ENCODE data around the gene DHRSX. TPM values are rescaled to one million over a fixed set of nuclear protein-coding genes. Genes with fewer than 3 reads are reported as not detected.
"Not testable (repeated sequence)": the region's sequence is repeated elsewhere in the genome, so short reads cannot be mapped to it uniquely, and the experiment has no call there.

Gene DHRSX
- total RNA-seq, 1 donor from 2014 or later: 42.2 TPM

GRCh38 chrX:2267890-2268289 is 232.9 kb downstream of the DHRSX start:
- H3K4me3 Mint-ChIP-seq (ENCODE audit: unreplicated experiment): no peak overlapping the region

GRCh38 chrX:2266445-2267349 is 234.1 kb downstream of the DHRSX start:
- Mint-ChIP-seq H3K4me1 (ENCODE audit: unreplicated experiment) (no peaks in the 10 kb centered on the region), H3K27me3 (ENCODE audit: unreplicated experiment) (no peaks in the 10 kb centered on the region), H3K36me3 (ENCODE audit: unreplicated experiment) (peaks cover 9% of the 10 kb centered on the region), H3K9me3 (ENCODE audit: unreplicated experiment) (no peaks in the 10 kb centered on the region), H3K4me3 (ENCODE audit: unreplicated experiment) (no peak overlapping the region), H3K27ac (ENCODE audit: unreplicated experiment) (no peak overlapping the region)
- no peak for DNase-seq (ENCODE audit: extremely low spot score, unreplicated experiment)
- TF ChIP-seq, protein P1, sequence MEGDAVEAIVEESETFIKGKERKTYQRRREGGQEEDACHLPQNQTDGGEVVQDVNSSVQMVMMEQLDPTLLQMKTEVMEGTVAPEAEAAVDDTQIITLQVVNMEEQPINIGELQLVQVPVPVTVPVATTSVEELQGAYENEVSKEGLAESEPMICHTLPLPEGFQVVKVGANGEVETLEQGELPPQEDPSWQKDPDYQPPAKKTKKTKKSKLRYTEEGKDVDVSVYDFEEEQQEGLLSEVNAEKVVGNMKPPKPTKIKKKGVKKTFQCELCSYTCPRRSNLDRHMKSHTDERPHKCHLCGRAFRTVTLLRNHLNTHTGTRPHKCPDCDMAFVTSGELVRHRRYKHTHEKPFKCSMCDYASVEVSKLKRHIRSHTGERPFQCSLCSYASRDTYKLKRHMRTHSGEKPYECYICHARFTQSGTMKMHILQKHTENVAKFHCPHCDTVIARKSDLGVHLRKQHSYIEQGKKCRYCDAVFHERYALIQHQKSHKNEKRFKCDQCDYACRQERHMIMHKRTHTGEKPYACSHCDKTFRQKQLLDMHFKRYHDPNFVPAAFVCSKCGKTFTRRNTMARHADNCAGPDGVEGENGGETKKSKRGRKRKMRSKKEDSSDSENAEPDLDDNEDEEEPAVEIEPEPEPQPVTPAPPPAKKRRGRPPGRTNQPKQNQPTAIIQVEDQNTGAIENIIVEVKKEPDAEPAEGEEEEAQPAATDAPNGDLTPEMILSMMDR (IDR thresholded peaks at IDR 0.05): no peak

More at GRCh38 chrX:2267890-2268289, 232.9 kb downstream of the DHRSX start:
- Mint-ChIP-seq H3K4me1 (ENCODE audit: unreplicated experiment) (no peaks in the 10 kb centered on the region), H3K27ac (ENCODE audit: unreplicated experiment) (no peak overlapping the region), H3K9me3 (ENCODE audit: unreplicated experiment) (no peaks in the 10 kb centered on the region), H3K36me3 (ENCODE audit: unreplicated experiment) (peaks cover 9% of the 10 kb centered on the region), H3K27me3 (ENCODE audit: unreplicated experiment) (no peaks in the 10 kb centered on the region)
- TF ChIP-seq, protein P1 (IDR thresholded peaks at IDR 0.05): no peak
- no peak for DNase-seq (ENCODE audit: extremely low spot score, unreplicated experiment)

- H3K27me3 Mint-ChIP-seq (ENCODE audit: unreplicated experiment); DNase-seq (ENCODE audit: extremely low spot score, unreplicated experiment); H3K36me3 Mint-ChIP-seq (ENCODE audit: unreplicated experiment); H3K9me3 Mint-ChIP-seq (ENCODE audit: unreplicated experiment); H3K4me3 Mint-ChIP-seq (ENCODE audit: unreplicated experiment); H3K27ac Mint-ChIP-seq (ENCODE audit: unreplicated experiment); H3K4me1 Mint-ChIP-seq (ENCODE audit: unreplicated experiment): not testable (repeated sequence)
Measured at GRCh38 chrX:2265658-2266444, 234.9 kb downstream of the DHRSX start.

DNA sequence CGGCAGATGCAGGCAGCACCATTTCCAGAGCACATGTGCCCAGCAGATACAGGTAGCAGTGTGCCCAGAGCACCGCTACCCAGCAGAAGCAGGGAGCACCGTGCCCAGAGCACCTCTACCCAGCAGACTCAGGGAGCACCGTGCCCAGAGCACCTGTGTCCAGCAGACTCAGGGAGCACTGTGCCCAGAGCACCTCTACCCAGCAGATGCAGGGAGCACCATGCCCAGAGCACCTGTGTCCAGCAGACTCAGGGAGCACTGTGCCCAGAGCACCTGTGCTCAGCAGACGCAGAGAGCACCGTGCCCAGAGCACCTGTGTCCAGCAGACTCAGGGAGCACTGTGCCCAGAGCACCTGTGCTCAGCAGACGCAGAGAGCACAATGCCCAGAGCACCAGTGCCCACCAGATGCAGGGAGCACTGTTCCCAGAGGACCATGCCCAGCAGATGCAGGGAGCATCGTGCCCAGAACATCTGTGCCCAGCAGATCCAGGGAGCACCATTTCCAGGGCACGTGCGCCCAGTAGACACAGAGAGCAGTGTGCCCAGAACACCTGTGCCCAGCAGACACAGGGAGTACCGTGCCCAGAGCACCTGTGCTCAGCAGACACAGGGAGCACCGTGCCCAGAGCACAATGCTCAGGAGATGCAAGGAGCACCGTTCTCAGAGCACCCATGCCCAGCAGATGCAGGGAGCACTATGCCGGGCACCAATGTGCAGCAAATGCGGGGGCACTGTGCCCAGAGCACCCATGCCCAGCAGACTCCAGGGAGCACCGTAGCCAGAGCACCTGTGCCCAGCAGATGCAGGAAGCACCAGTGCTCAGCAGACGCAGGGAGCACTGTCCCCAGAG is 236.4 kb downstream of the DHRSX start:
- no peaks in the 10 kb centered on the region for H3K9me3 Mint-ChIP-seq (ENCODE audit: unreplicated experiment)
- H3K4me3 Mint-ChIP-seq (ENCODE audit: unreplicated experiment): no peak overlapping the region
- no peaks in the 10 kb centered on the region for H3K27me3 Mint-ChIP-seq (ENCODE audit: unreplicated experiment)
- no peak overlapping the region for H3K27ac Mint-ChIP-seq (ENCODE audit: unreplicated experiment)
- no peaks in the 10 kb centered on the region for H3K4me1 Mint-ChIP-seq (ENCODE audit: unreplicated experiment)
- no peak for DNase-seq (ENCODE audit: extremely low spot score, unreplicated experiment)
- peaks cover 10% of the 10 kb centered on the region for H3K36me3 Mint-ChIP-seq (ENCODE audit: unreplicated experiment)
- TF ChIP-seq, protein P1 (IDR thresholded peaks at IDR 0.05): no peak

DNA sequence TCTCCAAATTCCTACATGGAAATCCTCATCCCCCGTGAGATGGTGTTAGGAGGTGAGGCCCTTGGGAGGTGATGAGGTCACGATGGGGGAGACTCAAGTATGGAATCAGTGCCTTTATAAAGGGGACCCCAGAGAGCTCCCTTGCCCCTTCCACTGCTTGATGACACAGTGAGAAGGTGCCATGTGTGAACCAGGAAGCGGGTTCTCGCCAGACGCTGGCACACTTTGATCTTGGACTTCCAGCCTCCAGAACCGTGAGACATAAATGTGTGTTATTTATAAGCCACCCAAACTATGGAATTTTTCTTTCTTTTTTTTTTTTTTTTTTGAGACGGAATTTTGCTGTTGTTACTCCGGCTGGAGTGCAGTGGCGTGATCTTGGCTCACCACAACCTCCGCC is 237.6 kb downstream of the DHRSX start:
- H3K27ac Mint-ChIP-seq (ENCODE audit: unreplicated experiment): no peak overlapping the region
- DNase-seq (ENCODE audit: extremely low spot score, unreplicated experiment): no peak
- H3K36me3 Mint-ChIP-seq (ENCODE audit: unreplicated experiment): peaks cover 10% of the 10 kb centered on the region
- TF ChIP-seq, protein P1 (IDR thresholded peaks at IDR 0.05): no peak
- H3K4me3 Mint-ChIP-seq (ENCODE audit: unreplicated experiment): no peak overlapping the region
- no peaks in the 10 kb centered on the region for H3K4me1 Mint-ChIP-seq (ENCODE audit: unreplicated experiment)
- H3K27me3 Mint-ChIP-seq (ENCODE audit: unreplicated experiment): no peaks in the 10 kb centered on the region
- H3K9me3 Mint-ChIP-seq (ENCODE audit: unreplicated experiment): no peaks in the 10 kb centered on the region

Data from osteocyte (in vitro differentiated cells).